Body of pancreas (tissue), 4 donors: ENCODE measurements around the gene PDE10A.

Experiments used
- CTCF ChIP-seq, 7 experiments: fragments of 450-650 bp in 4 of 7; fragments of 200-600 bp in 3 of 7; sonication (generic) in 3 of 7; IDR thresholded peaks; one replicate each; pipeline ENCODE4 v1.5.1; 2016 to 2019; ENCODE audit warnings: antibody characterized with exemption in 7 of 7
- POLR2A ChIP-seq, 3 donors: fragments of 450-650 bp; IDR thresholded peaks; one replicate each; pipeline ENCODE4 v1.6.1; 2016; ENCODE audit warnings: antibody characterized with exemption in 3 of 3, mild to moderate bottlenecking in 2 of 3

- TF ChIP-seq CTCF (IDR thresholded peaks at IDR 0.05) (no peak), POLR2A (IDR thresholded peaks at IDR 0.05) (no peak)
Measured at GRCh38 chr6:165458134-165458533, 204.9 kb downstream of the PDE10A start.
